ENCODE measurements around the gene IFITM10. TPM values are rescaled to one million over a fixed set of nuclear protein-coding genes. Genes with fewer than 3 reads are reported as not detected.

IFITM10 gene
- total and polyA plus RNA-seq, 10 of the 15 experiments (the other 5 are each of a cell fraction or from before 2014, with no cell fraction given): 0.04 to 0.27 TPM; not detected in 8

DNA sequence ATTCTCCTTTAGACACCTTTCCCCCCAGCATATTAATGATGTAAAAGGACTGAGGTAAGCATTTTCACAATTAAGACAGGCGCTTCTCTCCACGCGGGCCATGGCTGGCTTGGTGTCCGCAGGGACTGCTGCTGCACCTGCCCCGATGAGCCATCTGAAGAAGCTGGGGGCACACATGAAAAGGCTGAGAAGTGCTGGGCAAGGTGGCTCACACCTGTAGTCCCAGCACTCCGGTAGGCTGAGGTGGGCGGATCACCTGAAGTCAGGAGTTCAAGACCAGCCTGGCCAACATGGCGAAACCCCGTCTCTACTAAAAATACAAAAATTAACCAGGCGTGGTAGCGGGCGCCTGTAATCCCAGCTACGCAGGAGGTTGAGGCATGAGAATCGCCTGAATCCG, 32.1 kb downstream of the IFITM10 start:
- Histone ChIP-seq H2AFZ (ENCODE audit: control insufficient read depth, low read depth, low read length) (no peak overlapping the region), H3K4me3 (no peak overlapping the region), H4K20me1 (ENCODE audit: control insufficient read depth, insufficient read depth) (no peaks in the 10 kb centered on the region), H3K9ac (ENCODE audit: control insufficient read depth, insufficient read depth, low read length) (no peak overlapping the region), H3K36me3 (ENCODE audit: control insufficient read depth in 2 of 2, insufficient read depth in 2 of 2, low read length in 1 of 2) (no peaks in the 10 kb centered on the region), H3K4me1 (ENCODE audit: control insufficient read depth, insufficient read depth, low read length) (no peaks in the 10 kb centered on the region), H3K4me2 (ENCODE audit: control insufficient read depth, insufficient read depth) (no peak overlapping the region), H3K9me3 (replicated peaks; ENCODE audit: control insufficient read depth, insufficient read depth, low read length) (no peaks in the 10 kb centered on the region), H3K27ac (ENCODE audit: control insufficient read depth, insufficient read depth) (no peak overlapping the region), H3K27me3 (replicated peaks in 1 of 2; ENCODE audit: control insufficient read depth in 2 of 2, insufficient read depth in 2 of 2, low read length in 1 of 2) (no peaks in the 10 kb centered on the region; a peak in 1 of 4 replicates), H3K79me2 (ENCODE audit: control insufficient read depth, insufficient read depth, low read length) (no peaks in the 10 kb centered on the region)
- intact Hi-C loops (cut with micrococcal nuclease; ENCODE audit: unreplicated experiment) (no loop called here), in situ Hi-C loops (cut with MboI) (no loop called here)
- RAD21 ChIA-PET (ENCODE audit: unreplicated experiment): no interaction called here
- CTCF ChIA-PET: interaction anchor here (1.7 kb wide), 1 partner anchor 24 kb away, joined by 7 read pairs; no protein-coding TSS in a partner anchor
- no peak for DNase-seq (ENCODE audit: low read depth, low spot score)
- SMC1A ChIA-PET (ENCODE audit: uncharacterized antibody, unreplicated experiment): interaction anchor here (0.9 kb wide), 1 partner anchor 115 kb away, joined by 4 read pairs; no protein-coding TSS in a partner anchor
- BruUV-seq (replicated peaks): no TSS peak
- POLR2A ChIA-PET: no interaction called here
- 79% methylated on average over 15 of the region's 15 CpGs for WGBS (ENCODE audit: insufficient coverage, insufficient replicate concordance, low lambda C conversion rate, missing lambda C conversion rate)
- no peak for ATAC-seq
- TF ChIP-seq FOXM1 (IDR thresholded peaks at IDR 0.05; ENCODE audit: low read depth, low read length) (no peak), CBFB (IDR thresholded peaks at IDR 0.05; ENCODE audit: low read depth) (no peak), NR2F1 (conservative IDR thresholded peaks at IDR 0.05) (no peak), RUNX3 (IDR thresholded peaks at IDR 0.05; ENCODE audit: low read length) (no peak), BCL11A (IDR thresholded peaks at IDR 0.05; ENCODE audit: low read depth, low read length) (no peak)
- TF ChIP-seq, protein P1, sequence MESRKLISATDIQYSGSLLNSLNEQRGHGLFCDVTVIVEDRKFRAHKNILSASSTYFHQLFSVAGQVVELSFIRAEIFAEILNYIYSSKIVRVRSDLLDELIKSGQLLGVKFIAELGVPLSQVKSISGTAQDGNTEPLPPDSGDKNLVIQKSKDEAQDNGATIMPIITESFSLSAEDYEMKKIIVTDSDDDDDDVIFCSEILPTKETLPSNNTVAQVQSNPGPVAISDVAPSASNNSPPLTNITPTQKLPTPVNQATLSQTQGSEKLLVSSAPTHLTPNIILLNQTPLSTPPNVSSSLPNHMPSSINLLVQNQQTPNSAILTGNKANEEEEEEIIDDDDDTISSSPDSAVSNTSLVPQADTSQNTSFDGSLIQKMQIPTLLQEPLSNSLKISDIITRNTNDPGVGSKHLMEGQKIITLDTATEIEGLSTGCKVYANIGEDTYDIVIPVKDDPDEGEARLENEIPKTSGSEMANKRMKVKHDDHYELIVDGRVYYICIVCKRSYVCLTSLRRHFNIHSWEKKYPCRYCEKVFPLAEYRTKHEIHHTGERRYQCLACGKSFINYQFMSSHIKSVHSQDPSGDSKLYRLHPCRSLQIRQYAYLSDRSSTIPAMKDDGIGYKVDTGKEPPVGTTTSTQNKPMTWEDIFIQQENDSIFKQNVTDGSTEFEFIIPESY (IDR thresholded peaks at IDR 0.05): no peak
- no peak for FAIRE-seq

- no peaks in the 10 kb centered on the region for H3K9me3 ChIP-seq (replicated peaks; ENCODE audit: control insufficient read depth, insufficient read depth, low read length)
- BruUV-seq (replicated peaks): no TSS peak
- RAD21 ChIA-PET (ENCODE audit: unreplicated experiment): no interaction called here
- DNase-seq (ENCODE audit: low read depth, low spot score) (no peak), FAIRE-seq (no peak), ATAC-seq (no peak)
- H3K27ac ChIP-seq (ENCODE audit: control insufficient read depth, insufficient read depth): no peak overlapping the region
- intact Hi-C loops (cut with micrococcal nuclease; ENCODE audit: unreplicated experiment) (no loop called here), in situ Hi-C loops (cut with MboI) (no loop called here)
- 41% methylated on average over 7 of the region's 8 CpGs for WGBS (ENCODE audit: insufficient coverage, insufficient replicate concordance, low lambda C conversion rate, missing lambda C conversion rate)
- POLR2A ChIA-PET: no interaction called here
- H2AFZ ChIP-seq (ENCODE audit: control insufficient read depth, low read depth, low read length): no peak overlapping the region
- H3K36me3 ChIP-seq (ENCODE audit: control insufficient read depth in 2 of 2, insufficient read depth in 2 of 2, low read length in 1 of 2): no peaks in the 10 kb centered on the region
- no peaks in the 10 kb centered on the region for H3K79me2 ChIP-seq (ENCODE audit: control insufficient read depth, insufficient read depth, low read length)
- no peaks in the 10 kb centered on the region for H3K4me1 ChIP-seq (ENCODE audit: control insufficient read depth, insufficient read depth, low read length)
- SMC1A ChIA-PET (ENCODE audit: uncharacterized antibody, unreplicated experiment): interaction anchor here (0.9 kb wide), 1 partner anchor 115 kb away, joined by 4 read pairs; no protein-coding TSS in a partner anchor
- CTCF ChIA-PET: interaction anchor here (1.1 to 1.7 kb wide), 3 partner anchors 17 to 116 kb away, joined by 3 to 7 read pairs (median 3); no protein-coding TSS in a partner anchor
- no peaks in the 10 kb centered on the region; a peak in 1 of 4 replicates for H3K27me3 ChIP-seq (replicated peaks in 1 of 2; ENCODE audit: control insufficient read depth in 2 of 2, insufficient read depth in 2 of 2, low read length in 1 of 2)
- no peak overlapping the region for H3K4me2 ChIP-seq (ENCODE audit: control insufficient read depth, insufficient read depth)
- no peak overlapping the region for H3K9ac ChIP-seq (ENCODE audit: control insufficient read depth, insufficient read depth, low read length)
- H3K4me3 ChIP-seq: no peak overlapping the region
- H4K20me1 ChIP-seq (ENCODE audit: control insufficient read depth, insufficient read depth): no peaks in the 10 kb centered on the region
- no peak for TF ChIP-seq ATF3 (IDR thresholded peaks at IDR 0.05; ENCODE audit: borderline replicate concordance, extremely low read depth, low read depth, low read length)
- TF ChIP-seq PRDM15 (CRISPR knock-in tag; IDR thresholded peaks at IDR 0.05): no peak
- TF ChIP-seq ZNF622 (IDR thresholded peaks at IDR 0.05): no peak
- TF ChIP-seq IRF3 (IDR thresholded peaks at IDR 0.05): no peak
- no peak for TF ChIP-seq ATF7 (IDR thresholded peaks at IDR 0.05; ENCODE audit: low read depth)
These were observed 32.6 kb downstream of the IFITM10 start for GRCh38 chr11:1717745-1718144.

Data from GM12878 (cell line).